Neural cell (in vitro differentiated cells): ENCODE data around the gene FUT1. TPM values are rescaled to one million over a fixed set of nuclear protein-coding genes. Genes with fewer than 3 reads are reported as not detected.

Experiments used
- H2AFZ ChIP-seq: fragments of 200-600, 300-800 bp; sonication (generic), shearing (Covaris generic); 2 replicates; pipeline ENCODE4 v1.6.0; 2014; ENCODE audit warnings: low read depth, mild to moderate bottlenecking, antibody characterized with exemption, low read length, moderate library complexity
- H3F3A ChIP-seq: fragments of 200-600 bp; shearing (Covaris generic); 2 replicates; pipeline ENCODE4 v1.6.1; 2016; ENCODE audit warnings: mild to moderate bottlenecking, moderate library complexity, mixed read lengths, antibody characterized with exemption, low read length; ENCODE audit not compliant: insufficient read depth, poor library complexity, severe bottlenecking
- H3K27ac ChIP-seq: fragments of 200-600, 300-800 bp; sonication (generic), shearing (Covaris generic); 2 replicates; pipeline ENCODE4 v1.5.1; 2014; ENCODE audit warnings: mild to moderate bottlenecking, low read length, moderate library complexity
- H3K27me3 ChIP-seq: fragments of 300-800, 200-600 bp; sonication (generic), shearing (Covaris generic); 2 replicates; pipeline ENCODE4 v1.6.0; 2014; ENCODE audit warnings: mild to moderate bottlenecking, low read depth, low read length, moderate library complexity; ENCODE audit not compliant: insufficient read depth
- H3K36me3 ChIP-seq: fragments of 300-800, 200-600 bp; sonication (generic), shearing (Covaris generic); 2 replicates; pipeline ENCODE4 v1.5.1; 2014; ENCODE audit warnings: mild to moderate bottlenecking, antibody characterized with exemption, low read length, moderate library complexity; ENCODE audit not compliant: insufficient read depth
- H3K4me2 ChIP-seq: fragments of 300-800, 200-600 bp; sonication (generic), shearing (Covaris generic); 2 replicates; pipeline ENCODE4 v1.6.0; 2014; ENCODE audit warnings: mild to moderate bottlenecking, low read length
- H3K4me3 ChIP-seq: fragments of 300-800, 200-600 bp; sonication (generic), shearing (Covaris generic); 2 replicates; pipeline ENCODE4 v1.5.1; 2014; ENCODE audit warnings: mild to moderate bottlenecking, low read length, moderate library complexity
- H3K79me2 ChIP-seq: fragments of 200-600 bp; shearing (Covaris generic); replicated peaks from 2 replicates; pipeline ENCODE4 v1.6.0; 2014; ENCODE audit warnings: mild to moderate bottlenecking, low read length, moderate library complexity; ENCODE audit not compliant: insufficient read depth
- H3K9ac ChIP-seq: fragments of 300-800, 200-600 bp; sonication (generic), shearing (Covaris generic); 2 replicates; pipeline ENCODE4 v1.6.1; 2016; ENCODE audit warnings: mild to moderate bottlenecking, low read length, mixed read lengths
- H3K9me2 ChIP-seq: fragments of 200-600 bp; shearing (Covaris generic); 2 replicates; pipeline ENCODE4 v1.6.1; 2016; ENCODE audit warnings: mild to moderate bottlenecking, low read length, mixed read lengths; ENCODE audit not compliant: insufficient read depth
- H3K9me3 ChIP-seq: fragments of 200-600, 300-800 bp; sonication (generic), shearing (Covaris generic); 2 replicates; pipeline ENCODE4 v1.6.1; 2016; ENCODE audit warnings: mild to moderate bottlenecking, mixed run types, low read length, moderate library complexity, mixed read lengths
- H4K20me1 ChIP-seq: fragments of 200-600 bp; shearing (Covaris generic); 2 replicates; pipeline ENCODE4 v1.6.1; 2016; ENCODE audit warnings: mild to moderate bottlenecking, mixed run types; ENCODE audit not compliant: insufficient read depth
- EP300 ChIP-seq: fragments of 450-650 bp; conservative IDR thresholded peaks from 2 replicates; pipeline ENCODE4 v1.6.1; 2014; ENCODE audit warnings: antibody characterized with exemption, mild to moderate bottlenecking, moderate library complexity; ENCODE audit not compliant: poor library complexity, severe bottlenecking
- EZH2 ChIP-seq: fragments of 200-600, 300-800 bp; shearing (Covaris generic), sonication (generic); IDR thresholded peaks from 2 replicates; pipeline ENCODE4 v1.6.1; 2014; ENCODE audit warnings: antibody characterized with exemption, low read length, borderline replicate concordance, mild to moderate bottlenecking; ENCODE audit not compliant: insufficient read depth, poor library complexity, severe bottlenecking
- MXI1 ChIP-seq: fragments of 450-650 bp; conservative IDR thresholded peaks from 2 replicates; pipeline ENCODE4 v1.6.1; 2014; ENCODE audit warnings: antibody characterized with exemption, mild to moderate bottlenecking; ENCODE audit not compliant: poor library complexity, severe bottlenecking
- POLR2AphosphoS5 ChIP-seq: IDR thresholded peaks from 2 replicates; pipeline ENCODE4 v1.6.1; 2012
- RAD21 ChIP-seq: fragments of 450-650 bp; conservative IDR thresholded peaks from 2 replicates; pipeline ENCODE4 v1.6.1; 2014; ENCODE audit warnings: antibody characterized with exemption, mild to moderate bottlenecking, moderate library complexity
- REST ChIP-seq: IDR thresholded peaks from 2 replicates; pipeline ENCODE4 v1.6.1; 2012; ENCODE audit warnings: borderline replicate concordance
- SMC3 ChIP-seq: fragments of 450-650 bp; conservative IDR thresholded peaks from 2 replicates; pipeline ENCODE4 v1.6.1; 2014; ENCODE audit warnings: antibody characterized with exemption, mild to moderate bottlenecking, moderate library complexity; ENCODE audit not compliant: poor library complexity
- TAF1 ChIP-seq: IDR thresholded peaks from 2 replicates; pipeline ENCODE4 v1.6.1; 2012; ENCODE audit warnings: low read depth
- polyA plus RNA-seq: library from polyadenylated mRNA; depleted of rRNA; stranded (reverse); fragments of >200 nt; gene quantifications from 2 replicates; pipeline ENCODE4 v1.2.3, GENCODE V29; 2014
- TF ChIP-seq, protein P1 (sequence below): fragments of 450-650 bp; IDR thresholded peaks from 2 replicates; pipeline ENCODE4 v1.5.1; 2014; ENCODE audit warnings: antibody characterized with exemption, mild to moderate bottlenecking, moderate library complexity; ENCODE audit not compliant: poor library complexity, severe bottlenecking

FUT1 gene
- polyA plus RNA-seq, 1 donor from 2014 or later: 0.15 TPM

DNA sequence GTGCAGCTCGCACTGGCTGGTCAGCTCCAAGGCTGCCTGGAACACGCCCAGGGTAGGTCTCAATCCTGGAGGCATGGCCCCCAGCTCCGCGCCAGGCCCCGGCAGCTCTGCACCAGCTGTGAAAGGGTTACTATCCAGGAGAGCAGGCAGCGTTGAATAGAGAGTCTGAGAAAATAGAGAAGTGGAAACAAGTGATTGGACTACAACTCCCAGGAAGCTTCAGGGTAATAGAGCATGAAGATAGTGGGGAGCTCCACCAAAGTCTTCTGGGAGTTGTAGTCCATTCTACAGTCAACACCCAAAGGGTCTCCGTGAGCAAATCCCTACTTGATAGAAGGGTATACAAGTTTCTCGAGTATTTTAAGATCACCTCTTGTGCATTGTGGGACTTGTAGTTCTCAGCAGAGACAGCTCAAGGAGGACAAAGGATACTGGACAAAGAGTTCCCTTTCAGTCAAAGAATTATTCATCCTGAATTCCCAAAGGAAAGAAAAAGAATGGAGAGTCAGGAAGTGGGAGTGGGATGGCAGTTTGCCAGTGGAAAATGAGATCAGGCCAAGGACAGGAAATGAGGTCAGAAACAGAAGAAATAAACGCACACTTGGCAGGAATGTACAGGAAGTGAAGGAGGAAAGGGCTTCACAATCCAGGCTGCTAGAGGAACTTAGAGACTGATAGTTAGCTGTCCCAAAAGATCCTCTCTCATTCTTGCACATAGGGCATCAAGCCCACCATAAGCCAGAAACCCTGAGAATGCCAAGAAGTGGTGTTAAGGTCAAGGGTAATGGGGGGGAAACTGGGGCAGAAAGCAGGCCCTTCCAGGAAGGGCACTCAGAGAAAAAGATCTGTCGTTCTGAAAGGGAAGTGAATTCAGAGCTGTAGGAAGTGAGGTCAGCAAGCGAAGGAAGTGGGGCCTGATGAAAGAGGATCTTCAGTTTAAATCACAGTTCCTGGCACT lies 27.4 kb downstream of the FUT1 start:
- no peaks in the 10 kb centered on the region for H3F3A ChIP-seq
- no peak overlapping the region for H3K9ac ChIP-seq
- H3K9me2 ChIP-seq: no peaks in the 10 kb centered on the region
- H3K79me2 ChIP-seq: no peaks in the 10 kb centered on the region
- no peaks in the 10 kb centered on the region for H4K20me1 ChIP-seq
- peak overlapping the region; percentile 9 for H2AFZ ChIP-seq
- no peaks in the 10 kb centered on the region for H3K27me3 ChIP-seq
- no peak overlapping the region for H3K4me2 ChIP-seq
- H3K36me3 ChIP-seq: no peaks in the 10 kb centered on the region
- H3K4me3 ChIP-seq: no peak overlapping the region
- H3K9me3 ChIP-seq: no peaks in the 10 kb centered on the region
- H3K27ac ChIP-seq: no peak overlapping the region
- TF ChIP-seq, protein P1, sequence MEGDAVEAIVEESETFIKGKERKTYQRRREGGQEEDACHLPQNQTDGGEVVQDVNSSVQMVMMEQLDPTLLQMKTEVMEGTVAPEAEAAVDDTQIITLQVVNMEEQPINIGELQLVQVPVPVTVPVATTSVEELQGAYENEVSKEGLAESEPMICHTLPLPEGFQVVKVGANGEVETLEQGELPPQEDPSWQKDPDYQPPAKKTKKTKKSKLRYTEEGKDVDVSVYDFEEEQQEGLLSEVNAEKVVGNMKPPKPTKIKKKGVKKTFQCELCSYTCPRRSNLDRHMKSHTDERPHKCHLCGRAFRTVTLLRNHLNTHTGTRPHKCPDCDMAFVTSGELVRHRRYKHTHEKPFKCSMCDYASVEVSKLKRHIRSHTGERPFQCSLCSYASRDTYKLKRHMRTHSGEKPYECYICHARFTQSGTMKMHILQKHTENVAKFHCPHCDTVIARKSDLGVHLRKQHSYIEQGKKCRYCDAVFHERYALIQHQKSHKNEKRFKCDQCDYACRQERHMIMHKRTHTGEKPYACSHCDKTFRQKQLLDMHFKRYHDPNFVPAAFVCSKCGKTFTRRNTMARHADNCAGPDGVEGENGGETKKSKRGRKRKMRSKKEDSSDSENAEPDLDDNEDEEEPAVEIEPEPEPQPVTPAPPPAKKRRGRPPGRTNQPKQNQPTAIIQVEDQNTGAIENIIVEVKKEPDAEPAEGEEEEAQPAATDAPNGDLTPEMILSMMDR: no peak
- TF ChIP-seq SMC3: no peak
- no peak for TF ChIP-seq REST
- no peak for TF ChIP-seq MXI1
- no peak for TF ChIP-seq TAF1
- TF ChIP-seq POLR2AphosphoS5: no peak
- no peak for TF ChIP-seq EZH2
- no peak for TF ChIP-seq EP300
- TF ChIP-seq RAD21: no peak

GRCh38 chr19:48722196-48722708 lies 30.2 kb downstream of the FUT1 start:
- H3K9me3 ChIP-seq: no peaks in the 10 kb centered on the region
- H3K9me2 ChIP-seq: no peaks in the 10 kb centered on the region
- no peaks in the 10 kb centered on the region for H3K79me2 ChIP-seq
- no peak overlapping the region for H3K4me2 ChIP-seq
- H2AFZ ChIP-seq: no peak overlapping the region
- no peak overlapping the region for H3K9ac ChIP-seq
- H3K4me3 ChIP-seq: no peak overlapping the region
- no peaks in the 10 kb centered on the region for H3K36me3 ChIP-seq
- no peak overlapping the region for H3K27ac ChIP-seq
- H3K27me3 ChIP-seq: no peaks in the 10 kb centered on the region
- no peaks in the 10 kb centered on the region for H4K20me1 ChIP-seq
- TF ChIP-seq RAD21 (no peak), POLR2AphosphoS5 (no peak), MXI1 (no peak), REST (no peak), TAF1 (no peak), EP300 (no peak), SMC3 (no peak), EZH2 (no peak)
- TF ChIP-seq, protein P1: no peak
- no peaks in the 10 kb centered on the region for H3F3A ChIP-seq
